ENCODE results near the gene NCEH1. TPM values are rescaled to one million over a fixed set of nuclear protein-coding genes. Genes with fewer than 3 reads are reported as not detected.
"Not testable (repeated sequence)": the region's sequence is repeated elsewhere in the genome, so short reads cannot be mapped to it uniquely, and the experiment has no call there.

The NCEH1 gene
- total RNA-seq, 1 donor from 2014 or later = 22.4 TPM

DNA sequence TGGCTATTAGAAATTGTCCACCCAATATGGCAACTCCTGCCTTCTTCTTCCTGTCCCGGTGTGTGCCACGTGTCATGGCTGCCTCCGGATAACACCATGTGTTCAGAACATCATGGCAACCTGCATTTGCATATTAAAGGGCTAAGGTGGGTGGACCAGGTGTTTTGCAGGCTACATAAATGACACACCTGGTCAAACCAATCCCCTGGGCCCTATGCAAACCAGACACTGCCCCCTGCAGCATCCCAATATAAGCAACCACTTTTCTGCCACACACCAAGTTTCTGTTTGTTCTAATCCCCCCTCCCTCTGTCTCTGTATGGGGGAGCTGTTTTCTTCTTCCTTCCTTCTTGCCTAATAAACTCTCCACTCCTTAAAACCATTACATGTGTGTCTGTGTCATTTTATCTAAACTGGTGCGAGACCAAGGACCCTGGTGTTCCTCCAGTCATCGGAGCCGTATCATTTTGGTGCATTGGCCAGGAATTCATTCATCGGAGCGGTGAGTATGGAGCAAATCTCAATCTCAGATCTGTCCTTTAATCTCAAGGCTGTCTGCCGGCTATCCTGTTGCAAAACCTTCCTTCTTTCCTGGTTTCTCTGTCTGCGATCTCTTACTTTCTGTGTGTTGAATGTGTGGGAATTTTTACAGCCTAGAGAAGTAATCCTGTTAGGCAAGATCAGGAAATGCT, 44.5 kb downstream of the NCEH1 start:
- Histone ChIP-seq H3K4me3 (ENCODE audit: low read depth, low read length) (no peak overlapping the region), H3K27me3 (ENCODE audit: control insufficient read depth, insufficient read depth, low read length) (no peaks in the 10 kb centered on the region), H3K36me3 (ENCODE audit: control insufficient read depth, insufficient read depth, low read length) (no peaks in the 10 kb centered on the region)
- TF ChIP-seq, protein P1, sequence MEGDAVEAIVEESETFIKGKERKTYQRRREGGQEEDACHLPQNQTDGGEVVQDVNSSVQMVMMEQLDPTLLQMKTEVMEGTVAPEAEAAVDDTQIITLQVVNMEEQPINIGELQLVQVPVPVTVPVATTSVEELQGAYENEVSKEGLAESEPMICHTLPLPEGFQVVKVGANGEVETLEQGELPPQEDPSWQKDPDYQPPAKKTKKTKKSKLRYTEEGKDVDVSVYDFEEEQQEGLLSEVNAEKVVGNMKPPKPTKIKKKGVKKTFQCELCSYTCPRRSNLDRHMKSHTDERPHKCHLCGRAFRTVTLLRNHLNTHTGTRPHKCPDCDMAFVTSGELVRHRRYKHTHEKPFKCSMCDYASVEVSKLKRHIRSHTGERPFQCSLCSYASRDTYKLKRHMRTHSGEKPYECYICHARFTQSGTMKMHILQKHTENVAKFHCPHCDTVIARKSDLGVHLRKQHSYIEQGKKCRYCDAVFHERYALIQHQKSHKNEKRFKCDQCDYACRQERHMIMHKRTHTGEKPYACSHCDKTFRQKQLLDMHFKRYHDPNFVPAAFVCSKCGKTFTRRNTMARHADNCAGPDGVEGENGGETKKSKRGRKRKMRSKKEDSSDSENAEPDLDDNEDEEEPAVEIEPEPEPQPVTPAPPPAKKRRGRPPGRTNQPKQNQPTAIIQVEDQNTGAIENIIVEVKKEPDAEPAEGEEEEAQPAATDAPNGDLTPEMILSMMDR (IDR thresholded peaks at IDR 0.05; ENCODE audit: insufficient read depth, low read length, poor library complexity, severe bottlenecking) = peak; percentile 18
- DNase-seq (ENCODE audit: low read depth) = no peak

DNA sequence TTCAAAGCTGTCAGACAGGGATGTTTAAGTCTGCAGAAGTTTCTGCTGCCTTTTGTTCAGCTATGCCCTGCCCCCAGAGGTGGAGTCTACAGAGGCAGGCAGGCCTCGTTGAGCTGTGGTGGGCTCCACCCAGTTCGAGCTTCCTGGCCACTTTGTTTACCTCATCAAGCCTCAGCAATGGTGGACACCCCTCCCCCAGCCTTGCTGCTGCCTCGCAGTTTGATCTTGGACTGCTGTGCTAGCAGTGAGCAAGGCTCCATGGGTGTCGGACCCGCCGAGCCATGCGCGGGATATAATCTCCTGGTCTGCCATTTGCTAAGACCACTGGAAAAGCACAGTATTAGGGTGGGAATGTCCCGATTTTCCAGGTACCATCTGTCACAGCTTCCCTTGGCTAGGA, 45.4 kb downstream of the NCEH1 start:
- not testable (repeated sequence) for H3K36me3 ChIP-seq (ENCODE audit: control insufficient read depth, insufficient read depth, low read length); DNase-seq (ENCODE audit: low read depth); H3K4me3 ChIP-seq (ENCODE audit: low read depth, low read length); H3K27me3 ChIP-seq (ENCODE audit: control insufficient read depth, insufficient read depth, low read length)

DNA sequence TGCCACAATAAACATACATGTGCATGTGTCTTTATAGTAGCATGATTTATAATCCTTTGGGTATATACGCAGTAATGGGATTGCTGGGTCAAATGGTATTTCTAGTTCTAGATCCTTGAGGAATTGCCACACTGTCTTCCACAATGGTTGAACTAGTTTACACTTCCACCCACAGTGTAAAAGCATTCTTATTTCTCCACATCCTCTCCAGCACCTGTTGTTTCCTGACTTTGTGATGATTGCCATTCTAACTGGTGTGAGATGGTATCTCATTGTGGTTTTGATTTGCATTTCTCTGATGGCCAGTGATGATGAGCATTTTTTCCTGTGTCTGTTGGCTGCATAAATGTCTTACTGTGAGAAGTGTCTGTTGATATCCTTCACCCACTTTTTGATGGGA, 50.4 kb downstream of the NCEH1 start:
- H3K27me3 ChIP-seq (ENCODE audit: control insufficient read depth, insufficient read depth, low read length); H3K36me3 ChIP-seq (ENCODE audit: control insufficient read depth, insufficient read depth, low read length); H3K4me3 ChIP-seq (ENCODE audit: low read depth, low read length); DNase-seq (ENCODE audit: low read depth): not testable (repeated sequence)

DNA sequence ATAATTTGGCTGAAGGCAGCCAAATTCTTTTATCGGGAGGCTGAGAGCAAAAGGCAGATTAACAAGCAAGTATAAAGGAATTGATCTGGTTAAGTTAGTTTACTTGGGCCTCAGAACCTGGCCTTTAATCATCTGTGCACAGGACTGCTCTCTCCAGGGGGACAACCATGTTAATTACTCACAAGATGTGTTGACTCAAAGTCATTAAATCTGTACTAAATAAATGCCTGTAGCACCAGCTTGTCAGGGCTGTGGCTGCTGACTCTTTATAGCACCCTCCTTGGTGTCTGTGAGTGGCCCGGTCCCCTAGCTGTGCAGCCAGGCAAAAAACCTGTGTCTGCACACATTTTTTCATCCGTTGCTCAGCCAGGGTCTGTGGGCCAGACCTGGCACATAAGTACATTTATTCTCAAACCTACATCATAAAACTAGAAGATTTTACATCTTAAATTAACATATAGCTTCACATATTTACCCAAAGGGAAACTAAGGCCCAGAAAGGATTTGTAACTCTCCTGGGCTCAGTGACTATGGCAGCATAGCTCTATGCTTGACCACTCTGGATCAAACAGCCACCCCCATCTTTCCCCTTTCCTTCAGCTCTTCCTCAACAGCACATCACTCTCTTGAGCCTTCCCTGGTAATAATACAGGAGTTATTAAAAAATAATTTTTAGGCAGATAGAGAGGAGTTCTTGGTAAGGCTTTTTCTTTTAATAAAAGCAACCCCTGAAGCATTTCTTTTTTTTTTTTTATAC, 51.4 kb downstream of the NCEH1 start:
- Histone ChIP-seq H3K36me3 (ENCODE audit: control insufficient read depth, insufficient read depth, low read length) (no peaks in the 10 kb centered on the region), H3K27me3 (ENCODE audit: control insufficient read depth, insufficient read depth, low read length) (no peaks in the 10 kb centered on the region), H3K4me3 (ENCODE audit: low read depth, low read length) (no peak overlapping the region)
- TF ChIP-seq, protein P1 (IDR thresholded peaks at IDR 0.05; ENCODE audit: insufficient read depth, low read length, poor library complexity, severe bottlenecking) = no peak
- peak; percentile 70 for DNase-seq (ENCODE audit: low read depth)

DNA sequence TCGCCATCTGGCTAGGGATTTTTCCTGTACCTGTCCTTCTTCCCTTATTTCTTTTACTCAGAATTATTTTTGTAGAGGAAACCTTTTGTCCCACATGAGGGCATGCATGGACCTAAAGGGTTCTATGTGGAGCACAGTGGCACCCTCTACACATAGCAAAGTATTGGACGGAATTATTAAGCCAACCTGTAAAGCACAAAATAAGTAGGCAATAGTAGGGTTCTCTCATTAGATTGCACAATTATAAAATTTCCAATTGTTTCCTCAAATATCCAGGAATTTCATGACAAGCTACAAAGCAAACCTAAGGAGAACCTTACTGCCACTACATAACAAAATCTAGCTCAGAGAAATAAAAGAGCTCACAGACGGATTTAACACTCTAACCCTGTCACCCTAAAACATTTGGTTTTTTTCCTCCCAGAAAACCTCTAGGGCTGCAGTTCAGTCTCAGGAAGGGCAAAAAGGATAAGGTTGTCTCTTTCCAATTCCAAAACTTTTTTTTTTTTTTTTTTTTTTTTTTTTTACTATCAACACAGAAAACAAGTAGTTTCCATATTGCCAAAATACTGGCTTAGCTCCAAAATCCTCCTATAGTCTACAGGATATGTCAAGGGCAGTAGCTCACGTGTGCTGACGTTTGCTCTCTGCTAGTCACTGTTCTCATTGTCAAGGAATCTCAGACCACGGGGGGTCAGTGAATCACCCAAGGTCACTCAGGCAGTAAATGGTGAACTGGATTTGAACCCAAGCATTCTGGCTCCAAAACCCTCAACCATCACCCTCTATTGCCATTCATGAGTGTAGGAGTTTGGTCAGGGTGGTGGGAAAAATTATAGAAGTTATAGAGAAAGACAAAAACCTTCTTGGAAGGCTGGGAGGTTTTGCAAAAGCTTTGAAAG, 52.3 kb downstream of the NCEH1 start:
- no peaks in the 10 kb centered on the region for H3K36me3 ChIP-seq (ENCODE audit: control insufficient read depth, insufficient read depth, low read length)
- no peak overlapping the region for H3K4me3 ChIP-seq (ENCODE audit: low read depth, low read length)
- DNase-seq (ENCODE audit: low read depth) = peak; percentile 99
- TF ChIP-seq, protein P1 (IDR thresholded peaks at IDR 0.05; ENCODE audit: insufficient read depth, low read length, poor library complexity, severe bottlenecking) = no peak
- H3K27me3 ChIP-seq (ENCODE audit: control insufficient read depth, insufficient read depth, low read length) = no peaks in the 10 kb centered on the region

DNA sequence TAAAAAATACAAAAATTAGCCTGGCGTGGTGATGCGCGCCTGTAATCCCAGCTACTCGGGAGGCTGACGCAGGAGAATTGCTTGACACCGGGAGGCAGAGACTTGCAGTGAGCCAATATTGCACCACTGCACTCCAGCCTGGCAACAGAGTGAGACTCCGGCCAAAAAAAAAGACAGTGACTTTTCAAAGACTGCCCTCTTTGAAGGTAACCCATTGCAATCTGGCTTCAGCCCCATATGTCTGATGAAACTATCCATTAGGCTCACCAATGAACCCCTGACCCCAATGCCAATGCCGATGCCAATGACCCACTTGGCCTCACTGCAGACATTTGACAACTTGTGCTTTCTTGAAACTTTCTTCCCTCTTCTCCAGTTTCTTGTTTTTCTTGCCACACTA, 54.3 kb downstream of the NCEH1 start:
- Histone ChIP-seq H3K4me3 (ENCODE audit: low read depth, low read length) (no peak overlapping the region), H3K27me3 (ENCODE audit: control insufficient read depth, insufficient read depth, low read length) (no peaks in the 10 kb centered on the region), H3K36me3 (ENCODE audit: control insufficient read depth, insufficient read depth, low read length) (no peaks in the 10 kb centered on the region)
- no peak for DNase-seq (ENCODE audit: low read depth)
- TF ChIP-seq, protein P1 (IDR thresholded peaks at IDR 0.05; ENCODE audit: insufficient read depth, low read length, poor library complexity, severe bottlenecking) = no peak

Data from kidney epithelial cell (primary cell).